Posterior cingulate gyrus (tissue), 11 donors: ENCODE measurements around the gene CDC42BPA.
"Not testable (repeated sequence)": the region's sequence is repeated elsewhere in the genome, so short reads cannot be mapped to it uniquely, and the experiment has no call there.

Experiments used
- DNase-seq, 10 donors: peaks; one replicate each; pipeline versions ENCODE4 v3.0.0 to v3.0.0-alpha.2; 2020 to 2021; ENCODE audit warnings: mixed read lengths in 3 of 10
- intact Hi-C: fragments of 100-400 bp; cut with DNase I; formaldehyde crosslinking; loops from one replicate; pipeline ENCODE4 v1.15.1; 2023

Gene CDC42BPA

GRCh38 chr1:227016990-227017389, 301.3 kb downstream of the CDC42BPA start:
- intact Hi-C loops = no loop called here

GRCh38 chr1:227010645-227011044, 307.6 kb downstream of the CDC42BPA start:
- intact Hi-C loops = no loop called here
- DNase-seq = no peak

More at GRCh38 chr1:227016990-227017389, 301.3 kb downstream of the CDC42BPA start:
- DNase-seq = no peak

- DNase-seq = no peak
- intact Hi-C loops = no loop called here
Observed at GRCh38 chr1:227009937-227010336, 308.4 kb downstream of the CDC42BPA start.

- DNase-seq = no peak
- intact Hi-C loops = no loop called here
Observed at GRCh38 chr1:227006226-227006796, 312.0 kb downstream of the CDC42BPA start.

- intact Hi-C loops = no loop called here
- no peak for DNase-seq
Observed at GRCh38 chr1:227004796-227005195, 313.5 kb downstream of the CDC42BPA start.

GRCh38 chr1:227003165-227003564, 315.1 kb downstream of the CDC42BPA start:
- DNase-seq = no peak
- intact Hi-C loops = no loop called here

- DNase-seq = no peak
- intact Hi-C loops = no loop called here
Observed at GRCh38 chr1:227002531-227003049, 315.7 kb downstream of the CDC42BPA start.

- DNase-seq, intact Hi-C loops: not testable (repeated sequence)
Observed at GRCh38 chr1:226999579-226999978, 318.7 kb downstream of the CDC42BPA start.

GRCh38 chr1:226995365-226996332, 322.6 kb downstream of the CDC42BPA start:
- no peak for DNase-seq
- intact Hi-C loops = no loop called here

GRCh38 chr1:226994586-226995364, 323.5 kb downstream of the CDC42BPA start:
- DNase-seq = peak in 4 of 10 donors; percentile 55 to 87 (median 76)
- intact Hi-C loops = no loop called here

GRCh38 chr1:226993814-226994585, 324.3 kb downstream of the CDC42BPA start:
- intact Hi-C loops = no loop called here
- DNase-seq = peak in 4 of 10 donors; percentile 13 to 85 (median 69)

- peak in 1 of 10 donors; percentile 62 for DNase-seq
- intact Hi-C loops = no loop called here
Observed at GRCh38 chr1:226991920-226992319, 326.4 kb downstream of the CDC42BPA start.

GRCh38 chr1:226990133-226990716, 328.1 kb downstream of the CDC42BPA start:
- peak in 1 of 10 donors; percentile 59 for DNase-seq
- intact Hi-C loops = no loop called here

- no peak for DNase-seq
- intact Hi-C loops = loop anchor here (5.0 kb wide), 2 partner anchors 47 to 448 kb away; partner anchors contain the start of gene COQ8A
Observed at GRCh38 chr1:226989085-226989920, 329.0 kb downstream of the CDC42BPA start.

GRCh38 chr1:226988334-226988666, 330.0 kb downstream of the CDC42BPA start:
- intact Hi-C loops = loop anchor here (5.0 kb wide), 2 partner anchors 46 to 449 kb away; partner anchors contain the start of gene COQ8A
- peak in 5 of 10 donors; percentile 16 to 91 (median 78) for DNase-seq

GRCh38 chr1:226987623-226988333, 330.5 kb downstream of the CDC42BPA start:
- peak in 2 of 10 donors; percentile 56 to 63 for DNase-seq
- intact Hi-C loops = loop anchor here (5.0 kb wide), 2 partner anchors 45 to 450 kb away; partner anchors contain the start of gene COQ8A

- intact Hi-C loops = loop anchor here (5.0 kb wide), 2 partner anchors 45 to 450 kb away; partner anchors contain the start of gene COQ8A
- DNase-seq = peak in 3 of 10 donors; percentile 70 to 81 (median 80)
Observed at GRCh38 chr1:226987179-226987536, 331.1 kb downstream of the CDC42BPA start.
